Posterior vena cava (tissue), 2 donors: ENCODE measurements around the gene DIPK2A. TPM values are rescaled to one million over a fixed set of nuclear protein-coding genes. Genes with fewer than 3 reads are reported as not detected.

Experiments
- DNase-seq: peaks from one replicate; pipeline ENCODE4 v3.0.0-alpha.2; 2020; ENCODE audit warnings: low spot score
- intact Hi-C, 2 donors: fragments of 100-400 bp; cut with DNase I; formaldehyde crosslinking; loops; one replicate each; pipeline versions ENCODE4 v1.14.1 to v1.14.2; 2022 to 2023
- total RNA-seq, 2 donors: library from RNA; stranded (reverse); fragmentation: NEBNext Ultra II Directional; extraction: Animal tissue kit (Norgen Biotek cat#: 25700); gene quantifications; one replicate each; pipeline ENCODE4 v1.2.1, GENCODE V29; 2021
- donor health status: DM: yes; HTN: yes; CAD: no.
- donor health status: DM: yes; HTN: yes; CAD: no.

Gene DIPK2A
- total RNA-seq, 2 donors from 2014 or later: 20.3 to 20.8 TPM

GRCh38 chr3:143972505-143973258 lies 1.1 kb downstream of the DIPK2A start:
- DNase-seq: peak; percentile 94
- intact Hi-C loops: no loop called here

- DNase-seq: no peak
- intact Hi-C loops: no loop called here
Observed at GRCh38 chr3:143973259-143974021, 1.8 kb downstream of the DIPK2A start.

- intact Hi-C loops: no loop called here
- no peak for DNase-seq
Observed at GRCh38 chr3:143974271-143975238, 2.9 kb downstream of the DIPK2A start.

- intact Hi-C loops: no loop called here
- DNase-seq: no peak
Observed at GRCh38 chr3:143975554-143976152, 4.0 kb downstream of the DIPK2A start.

GRCh38 chr3:143977341-143978262 lies 6.0 kb downstream of the DIPK2A start:
- no peak for DNase-seq
- intact Hi-C loops: no loop called here

- intact Hi-C loops: no loop called here
- no peak for DNase-seq
Observed at GRCh38 chr3:143978263-143978631, 6.6 kb downstream of the DIPK2A start.

GRCh38 chr3:143979041-143979440 lies 7.4 kb downstream of the DIPK2A start:
- no peak for DNase-seq
- intact Hi-C loops: no loop called here

- intact Hi-C loops: no loop called here
- DNase-seq: no peak
Observed at GRCh38 chr3:143979813-143980212, 8.2 kb downstream of the DIPK2A start.

- intact Hi-C loops: no loop called here
- DNase-seq: no peak
Observed at GRCh38 chr3:143988306-143988705, 16.7 kb downstream of the DIPK2A start.

- no peak for DNase-seq
- intact Hi-C loops: no loop called here
Observed at GRCh38 chr3:143989461-143989860, 17.8 kb downstream of the DIPK2A start.

GRCh38 chr3:143991713-143992112 lies 20.1 kb downstream of the DIPK2A start:
- intact Hi-C loops: no loop called here

GRCh38 chr3:143998266-143998665 lies 26.6 kb downstream of the DIPK2A start:
- intact Hi-C loops: no loop called here
- no peak for DNase-seq

More at GRCh38 chr3:143991713-143992112, 20.1 kb downstream of the DIPK2A start:
- no peak for DNase-seq

GRCh38 chr3:144003051-144003450 lies 31.4 kb downstream of the DIPK2A start:
- intact Hi-C loops: no loop called here
- no peak for DNase-seq

- no peak for DNase-seq
- intact Hi-C loops: no loop called here
Observed at GRCh38 chr3:144010371-144010770, 38.7 kb downstream of the DIPK2A start.

GRCh38 chr3:144011251-144011799 lies 39.7 kb downstream of the DIPK2A start:
- intact Hi-C loops: no loop called here

GRCh38 chr3:144015133-144015532 lies 43.5 kb downstream of the DIPK2A start:
- intact Hi-C loops: no loop called here

More at GRCh38 chr3:144011251-144011799, 39.7 kb downstream of the DIPK2A start:
- DNase-seq: no peak

GRCh38 chr3:144018776-144019175 lies 47.2 kb downstream of the DIPK2A start:
- no peak for DNase-seq
- intact Hi-C loops: no loop called here

More at GRCh38 chr3:144015133-144015532, 43.5 kb downstream of the DIPK2A start:
- DNase-seq: no peak
